GM21825 (cell line): ENCODE results near the gene ZAP70.
"Not testable (repeated sequence)": the region's sequence is repeated elsewhere in the genome, so short reads cannot be mapped to it uniquely, and the experiment has no call there.

Experiments used
- ATAC-seq: cut with Tn5 transposase; IDR thresholded peaks from one replicate; pipeline ENCODE4 v1.9.1; 2021; ENCODE audit warnings: mild to moderate bottlenecking, moderate library complexity; ENCODE audit not compliant: unreplicated experiment

ZAP70 gene

GRCh38 chr2:97713296-97714083, at the start of gene ZAP70:
ZAP70 (plus strand) TSS chr2:97713576; CDS start chr2:97724037, 10,461 bp downstream.
- ATAC-seq = no peak

DNA sequence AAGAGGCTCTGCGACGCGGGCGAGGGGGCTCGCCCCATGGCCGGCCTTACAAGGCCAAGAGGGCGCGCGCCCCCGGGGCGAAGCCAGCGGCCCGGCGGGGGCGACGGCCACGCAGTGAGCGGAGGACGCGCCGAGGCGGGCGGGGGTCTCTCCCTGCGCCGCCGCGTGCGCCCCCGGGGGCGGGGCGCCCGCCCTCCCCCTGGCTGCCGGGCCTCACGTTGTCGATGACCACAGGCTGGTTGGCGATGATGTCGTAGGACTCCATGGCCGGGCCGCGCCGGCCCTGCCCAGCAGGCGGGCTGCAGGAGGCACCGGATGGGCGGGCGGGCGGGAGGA, 49.8 kb upstream of the ZAP70 start:
- peak; percentile 31 for ATAC-seq

DNA sequence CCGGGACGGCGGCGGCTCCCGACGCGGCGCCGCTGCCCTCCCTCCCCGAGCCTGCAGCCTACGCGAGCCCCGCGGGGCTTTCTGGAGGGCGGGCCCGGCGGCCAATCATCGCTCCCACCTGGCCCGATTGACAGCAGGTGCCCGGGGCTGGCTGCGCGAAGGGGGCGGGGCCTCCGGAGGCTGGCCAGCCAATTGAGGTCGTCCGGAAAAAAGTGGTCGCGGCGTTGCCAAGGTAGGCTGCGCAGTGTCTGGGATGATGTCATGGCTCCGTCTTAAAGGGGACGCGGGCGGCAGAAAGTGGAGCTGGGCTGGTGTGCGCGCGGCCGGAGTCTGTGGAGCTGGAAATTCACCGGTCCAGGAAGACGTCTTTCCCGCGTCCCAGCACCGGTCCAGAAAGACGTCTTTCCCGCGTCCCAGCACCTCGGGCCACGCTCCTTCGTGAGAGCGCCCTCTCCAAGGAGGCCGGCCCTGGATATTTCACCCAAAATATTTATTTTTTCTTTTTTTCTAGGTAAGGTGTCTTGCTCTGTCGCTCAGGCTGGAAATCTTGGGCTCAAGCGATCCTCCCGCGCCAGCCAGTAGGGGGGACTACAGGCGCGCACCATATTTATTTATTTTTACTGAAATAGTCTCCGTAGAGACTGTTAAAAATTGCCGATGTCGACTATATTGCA, 49.3 kb upstream of the ZAP70 start, which contains the start of gene ACTR1B:
TSS of gene ACTR1B (minus strand) at position 83 of the 674 bp plus-strand sequence. CDS start 154 bp downstream, outside the sequence.
- ATAC-seq = peak; percentile 84

- no peak for ATAC-seq
Measured at GRCh38 chr2:97664636-97664970, 48.8 kb upstream of the ZAP70 start.

DNA sequence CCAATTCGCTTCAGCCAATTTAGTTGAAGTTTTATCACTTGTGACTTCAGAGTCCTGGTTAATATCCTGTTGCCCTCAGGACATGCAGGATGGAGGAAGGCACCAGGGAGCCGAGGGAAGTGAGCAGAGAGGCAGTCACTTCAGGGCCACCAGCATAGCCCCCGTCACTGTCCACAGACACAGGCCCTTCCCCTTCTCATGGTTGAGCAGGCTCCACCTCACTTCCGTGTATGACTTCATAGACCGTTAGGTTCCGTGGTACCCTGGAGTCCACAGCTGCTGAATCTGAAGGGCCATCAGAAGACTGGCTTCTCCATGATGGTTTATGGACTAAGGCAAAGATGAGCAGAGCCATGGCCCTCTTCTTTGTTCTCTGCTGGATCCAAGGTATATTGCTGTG, 43.9 kb upstream of the ZAP70 start, which contains the start of gene C2orf92:
TSS of gene C2orf92 (plus strand) at position 266 of the 400 bp plus-strand sequence. CDS start at position 342, 76 bp downstream.
- no peak for ATAC-seq

DNA sequence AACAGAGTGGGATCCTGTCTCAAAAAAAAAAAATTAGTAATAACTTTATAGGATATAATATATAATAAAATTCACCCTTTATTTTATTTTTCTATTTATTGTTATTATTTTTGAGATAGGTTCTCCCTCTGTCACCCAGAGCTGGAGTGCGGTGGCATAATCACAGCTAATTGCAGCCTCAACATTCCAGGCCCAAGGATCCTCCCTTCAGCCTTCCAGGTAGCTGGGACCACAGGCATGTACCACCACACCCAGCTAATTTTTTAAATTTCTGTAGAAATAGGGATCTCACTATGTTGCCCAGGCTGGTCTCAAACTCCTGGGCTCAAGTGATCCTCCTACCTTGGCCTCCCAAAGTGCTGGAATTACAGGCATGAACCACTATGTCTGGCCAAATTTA, 42.9 kb upstream of the ZAP70 start:
- ATAC-seq = no peak

DNA sequence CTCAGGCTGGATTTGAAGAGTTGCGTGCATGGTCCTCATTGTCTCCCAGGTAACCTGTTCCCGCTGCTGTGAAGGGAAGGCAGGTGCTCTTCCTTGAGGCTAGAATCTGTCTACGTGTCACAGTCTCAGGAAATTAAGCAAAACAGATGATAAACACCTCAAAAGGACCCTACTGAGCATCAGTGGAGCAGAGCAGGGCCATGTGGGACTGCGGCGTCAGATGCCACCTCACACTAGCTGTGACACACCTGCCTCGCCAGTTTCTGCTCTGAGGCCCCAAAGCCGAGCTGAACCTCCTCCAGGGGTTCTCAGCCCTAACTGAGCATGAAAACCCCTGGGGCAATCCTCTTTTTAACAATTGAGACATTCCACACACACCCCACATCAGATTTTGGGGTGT, 41.9 kb upstream of the ZAP70 start:
- ATAC-seq = no peak

DNA sequence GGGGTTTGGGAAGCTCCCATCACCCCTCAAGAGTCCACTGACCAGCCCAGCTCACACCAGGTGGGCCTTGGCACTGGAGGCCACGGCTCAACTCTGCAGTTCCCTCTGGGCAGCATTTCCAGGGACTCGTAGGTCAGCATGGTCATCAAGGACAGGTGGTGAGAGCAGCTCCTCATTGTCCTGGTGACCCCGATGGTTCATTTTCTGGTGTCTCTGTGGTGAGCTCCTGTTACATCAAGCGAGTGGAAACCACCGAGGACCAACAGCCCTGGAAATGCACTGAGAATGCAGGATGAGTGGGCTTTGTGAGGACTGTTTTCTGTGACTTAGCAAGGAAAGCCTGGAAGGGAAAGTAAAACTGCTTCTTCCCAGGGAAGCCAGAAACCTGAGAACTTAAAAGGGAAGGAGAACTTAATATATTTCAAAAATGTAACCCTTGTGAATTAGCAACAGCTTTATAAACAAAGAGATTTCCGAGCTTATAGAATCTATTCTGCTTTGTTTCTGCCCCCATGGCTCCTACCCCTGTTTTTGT, 40.7 kb upstream of the ZAP70 start:
- ATAC-seq = not testable (repeated sequence)

GRCh38 chr2:97673182-97673914, 40.0 kb upstream of the ZAP70 start:
- no peak for ATAC-seq

DNA sequence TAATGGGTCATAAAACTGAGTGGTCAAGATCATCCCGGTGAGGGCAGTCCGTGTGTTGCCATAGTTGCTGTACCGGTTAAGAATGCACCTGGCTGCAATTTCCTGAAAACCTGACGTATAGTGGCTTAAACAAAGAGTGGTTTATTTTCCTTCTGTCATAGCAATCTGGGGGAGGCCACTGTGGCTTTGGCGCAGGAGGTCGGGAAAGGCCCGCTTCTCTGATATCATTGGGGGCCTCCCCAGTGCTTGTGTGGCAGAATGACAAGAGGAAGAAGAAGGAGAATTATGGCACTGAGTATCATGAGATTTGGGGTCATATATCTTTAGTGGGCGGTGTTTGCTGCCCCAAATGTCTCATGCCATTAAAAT, 39.5 kb upstream of the ZAP70 start:
- no peak for ATAC-seq

GRCh38 chr2:97675430-97676113, 37.8 kb upstream of the ZAP70 start:
- ATAC-seq = no peak

DNA sequence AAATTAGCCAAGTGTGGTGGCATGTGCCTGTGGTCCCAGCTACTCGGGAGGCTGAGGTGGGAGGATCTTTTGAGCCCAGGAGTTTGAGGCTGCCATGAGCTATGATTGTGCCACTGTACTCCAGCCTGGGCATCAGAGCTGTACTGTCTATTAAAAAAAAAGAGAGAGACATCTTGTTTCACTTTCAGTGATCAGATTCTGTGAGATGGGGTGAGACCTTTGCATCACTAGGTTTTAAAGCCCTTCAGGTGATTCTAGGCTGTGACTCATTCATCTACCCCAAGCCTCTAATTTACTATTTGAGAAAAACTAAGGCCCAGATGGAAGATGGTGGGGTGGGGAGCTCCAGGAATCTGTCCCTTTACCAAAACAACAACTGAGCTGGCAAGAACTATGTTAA, 36.8 kb upstream of the ZAP70 start:
- ATAC-seq = no peak

DNA sequence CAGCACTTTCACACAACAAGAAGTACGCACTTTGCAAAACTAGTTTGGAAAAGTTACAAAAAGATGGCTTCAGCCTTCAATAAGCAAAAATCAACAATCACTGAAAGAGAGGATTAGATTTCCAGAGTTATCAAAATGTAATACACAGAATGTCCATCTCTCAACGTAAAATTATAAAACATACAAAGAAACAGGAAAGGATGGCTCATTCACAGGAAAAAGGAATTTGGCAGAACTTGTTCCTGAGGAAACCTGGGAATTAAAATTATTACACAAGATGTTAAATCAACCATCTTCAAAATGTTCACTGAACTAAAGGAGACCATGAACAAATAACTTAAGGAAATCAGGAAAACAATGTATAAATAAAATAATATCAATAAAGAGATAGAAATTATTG, 35.9 kb upstream of the ZAP70 start:
- no peak for ATAC-seq

DNA sequence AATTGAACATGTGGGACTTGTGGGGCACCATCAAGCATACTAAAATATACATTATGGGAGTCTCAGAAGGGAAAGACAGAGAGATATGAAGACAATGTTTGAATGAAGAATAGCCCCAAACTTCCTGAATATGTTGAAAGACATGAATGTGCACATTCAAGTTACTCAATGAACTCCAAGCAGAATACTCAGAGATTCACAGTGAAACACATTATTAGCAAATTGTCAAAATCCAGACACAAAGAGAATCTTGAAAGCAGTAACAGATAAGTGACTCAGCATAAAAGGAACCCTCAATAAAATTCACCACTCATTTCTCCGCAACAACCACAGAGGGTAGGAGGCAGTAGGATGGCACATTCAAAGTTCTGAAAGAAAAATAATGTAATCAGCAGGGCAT, 35.1 kb upstream of the ZAP70 start:
- ATAC-seq = no peak

DNA sequence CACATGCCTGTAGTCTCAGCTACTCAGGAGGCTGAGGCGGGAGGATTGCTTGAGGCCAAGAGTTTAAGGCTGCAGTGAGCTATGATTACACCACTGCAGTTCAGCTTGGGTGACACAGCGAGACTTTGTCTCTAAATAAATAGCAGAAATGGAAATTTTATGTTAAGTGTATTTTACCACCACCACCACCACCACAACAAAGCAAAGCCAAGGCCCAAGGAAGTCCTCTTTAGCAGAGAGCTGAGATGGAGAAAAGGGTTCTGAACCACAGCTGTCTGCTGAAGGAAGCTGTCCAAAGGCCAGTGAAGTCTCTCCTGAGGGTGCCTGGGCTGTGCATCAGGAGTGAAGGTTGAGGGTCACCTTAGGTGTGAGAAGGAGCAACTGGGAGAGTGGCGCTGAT, 26.1 kb upstream of the ZAP70 start:
- ATAC-seq = not testable (repeated sequence)

- no peak for ATAC-seq
Measured at GRCh38 chr2:97688062-97688827, 25.1 kb upstream of the ZAP70 start.

DNA sequence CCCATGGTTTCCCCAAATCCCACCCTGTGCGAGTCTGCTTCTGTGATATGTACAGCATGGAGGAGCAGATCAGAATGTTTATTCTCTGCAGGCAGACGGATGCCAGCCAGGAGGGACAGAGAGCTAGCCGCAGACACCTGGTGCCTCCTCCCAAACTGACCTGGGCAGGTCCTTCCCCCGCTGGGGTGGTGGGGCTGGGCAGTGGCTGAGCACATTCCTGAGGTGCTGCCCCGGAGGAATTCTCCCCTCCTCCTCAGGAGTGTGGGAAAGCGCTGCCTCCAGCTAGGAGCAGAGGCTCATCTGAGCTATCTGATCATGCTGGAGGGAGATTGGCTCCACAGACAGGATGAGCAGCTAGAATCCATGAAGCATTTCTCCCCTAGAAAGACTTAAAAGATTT, 22.2 kb upstream of the ZAP70 start:
- ATAC-seq = no peak

DNA sequence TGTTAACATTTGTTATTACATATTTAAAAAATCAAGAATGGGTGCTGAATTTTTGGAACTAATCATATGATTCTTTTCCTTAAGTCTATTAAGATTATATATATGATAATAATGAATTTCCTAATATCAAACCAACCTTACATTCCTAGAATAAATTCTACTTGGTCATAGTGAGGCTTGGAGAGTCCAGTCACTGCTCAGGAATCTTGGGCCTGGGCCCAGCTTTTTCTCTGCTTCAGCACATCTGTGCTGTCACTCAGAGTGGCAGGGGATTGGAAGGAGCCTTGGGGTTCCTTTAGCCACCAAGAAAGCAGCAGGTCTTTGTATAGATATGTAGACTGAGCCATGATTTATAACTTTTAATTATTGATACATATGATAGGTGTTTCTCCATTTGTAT, 19.9 kb upstream of the ZAP70 start:
- ATAC-seq = no peak

GRCh38 chr2:97695744-97696143, 17.6 kb upstream of the ZAP70 start:
- no peak for ATAC-seq
